Measurements from ENCODE around the gene OR10H1. TPM values are rescaled to one million over a fixed set of nuclear protein-coding genes. Genes with fewer than 3 reads are reported as not detected.

Gene OR10H1
- total RNA-seq, 3 donors from 2014 or later, result 0.06 to 0.07 (median 0.06) TPM

GRCh38 chr19:15828121-15828610 is 12.7 kb upstream of the OR10H1 start:
- DNase-seq, result no peak
- Histone ChIP-seq H3K4me1 (ENCODE audit: low read depth) (no peaks in the 10 kb centered on the region), H3K4me3 (no peak overlapping the region), H3K9me3 (no peaks in the 10 kb centered on the region), H3K36me3 (ENCODE audit: low read depth) (no peaks in the 10 kb centered on the region)
- intact Hi-C loops (cut with DNase I, micrococcal nuclease), result no loop called here
- no peak for TF ChIP-seq CTCF (IDR thresholded peaks at IDR 0.05)
- ATAC-seq, result peak; percentile 24

GRCh38 chr19:15825753-15826152 is 10.3 kb upstream of the OR10H1 start:
- Histone ChIP-seq H3K4me1 (ENCODE audit: low read depth) (no peaks in the 10 kb centered on the region), H3K36me3 (ENCODE audit: low read depth) (no peaks in the 10 kb centered on the region), H3K9me3 (no peaks in the 10 kb centered on the region), H3K4me3 (no peak overlapping the region)
- ATAC-seq, result no peak
- intact Hi-C loops (cut with DNase I, micrococcal nuclease), result no loop called here
- TF ChIP-seq CTCF (IDR thresholded peaks at IDR 0.05), result no peak
- no peak for DNase-seq

- H3K9me3 ChIP-seq, result no peaks in the 10 kb centered on the region
- intact Hi-C loops (cut with DNase I, micrococcal nuclease), result no loop called here
Measured at GRCh38 chr19:15820646-15821045, 5.2 kb upstream of the OR10H1 start.

GRCh38 chr19:15813916-15814315 is 1.5 kb downstream of the OR10H1 start:
- H3K4me1 ChIP-seq (ENCODE audit: low read depth), result no peaks in the 10 kb centered on the region
- intact Hi-C loops (cut with DNase I, micrococcal nuclease), result no loop called here
- TF ChIP-seq CTCF (IDR thresholded peaks at IDR 0.05), result no peak
- no peak overlapping the region for H3K4me3 ChIP-seq
- ATAC-seq (no peak), DNase-seq (no peak)
- no peaks in the 10 kb centered on the region for H3K9me3 ChIP-seq
- no peaks in the 10 kb centered on the region for H3K36me3 ChIP-seq (ENCODE audit: low read depth)

More at GRCh38 chr19:15820646-15821045, 5.2 kb upstream of the OR10H1 start:
- no peak for TF ChIP-seq CTCF (IDR thresholded peaks at IDR 0.05)
- Histone ChIP-seq H3K4me3 (no peak overlapping the region), H3K36me3 (ENCODE audit: low read depth) (no peaks in the 10 kb centered on the region), H3K4me1 (ENCODE audit: low read depth) (no peaks in the 10 kb centered on the region)
- ATAC-seq, result no peak
- DNase-seq, result no peak

GRCh38 chr19:15812060-15812722 is 3.3 kb downstream of the OR10H1 start:
- peak in 1 of 3 donors; percentile 59 for DNase-seq
- no peaks in the 10 kb centered on the region for H3K9me3 ChIP-seq

More at GRCh38 chr19:15812060-15812722, 3.3 kb downstream of the OR10H1 start:
- no peaks in the 10 kb centered on the region for H3K36me3 ChIP-seq (ENCODE audit: low read depth)
- no peak for TF ChIP-seq CTCF (IDR thresholded peaks at IDR 0.05)
- H3K4me3 ChIP-seq, result no peak overlapping the region
- peak; percentile 34 for ATAC-seq
- no peaks in the 10 kb centered on the region for H3K4me1 ChIP-seq (ENCODE audit: low read depth)
- intact Hi-C loops (cut with DNase I, micrococcal nuclease), result no loop called here
